ENCODE data around the gene DDX31.
A peak's percentile ranks its signal among the peaks of the same experiment; 100 is the strongest.

The DDX31 gene

DNA sequence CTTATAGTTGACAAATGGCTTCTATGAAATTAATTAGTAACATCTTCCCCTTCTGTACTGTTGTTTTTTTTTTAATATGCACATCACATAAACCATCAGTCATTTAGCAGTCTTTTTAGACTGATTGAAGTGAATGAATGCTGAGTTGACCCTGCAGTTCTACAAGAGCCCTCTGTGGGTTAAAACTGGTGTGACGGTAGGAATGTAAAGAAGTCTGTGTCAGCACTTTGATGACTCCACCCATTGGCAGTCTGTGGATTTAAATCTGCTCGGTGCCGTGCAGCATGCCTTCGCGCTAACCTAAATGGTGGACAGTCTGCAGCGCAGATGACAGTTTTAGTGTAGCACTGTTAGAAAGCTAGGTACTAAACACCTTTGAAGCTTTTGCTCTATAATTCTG lies 3.6 kb upstream of the DDX31 start:
- no peak for DNase-seq (ENCODE audit: low read depth in 2 of 2)

DNA sequence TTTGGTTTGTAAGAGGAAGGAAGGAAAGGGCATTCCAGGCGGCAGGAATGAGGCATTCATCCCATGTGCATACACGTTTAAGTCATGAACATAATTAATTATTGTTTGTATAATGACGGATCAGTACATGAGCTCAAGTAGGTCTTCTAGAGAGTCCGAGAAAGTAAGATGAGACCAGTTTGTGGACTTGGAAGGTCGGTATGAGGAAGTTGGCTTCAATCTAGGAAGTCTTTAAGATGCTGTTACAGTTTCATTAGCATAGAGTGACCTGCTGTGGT lies 2.6 kb upstream of the DDX31 start:
- no peak for DNase-seq (ENCODE audit: low read depth in 2 of 2)

DNA sequence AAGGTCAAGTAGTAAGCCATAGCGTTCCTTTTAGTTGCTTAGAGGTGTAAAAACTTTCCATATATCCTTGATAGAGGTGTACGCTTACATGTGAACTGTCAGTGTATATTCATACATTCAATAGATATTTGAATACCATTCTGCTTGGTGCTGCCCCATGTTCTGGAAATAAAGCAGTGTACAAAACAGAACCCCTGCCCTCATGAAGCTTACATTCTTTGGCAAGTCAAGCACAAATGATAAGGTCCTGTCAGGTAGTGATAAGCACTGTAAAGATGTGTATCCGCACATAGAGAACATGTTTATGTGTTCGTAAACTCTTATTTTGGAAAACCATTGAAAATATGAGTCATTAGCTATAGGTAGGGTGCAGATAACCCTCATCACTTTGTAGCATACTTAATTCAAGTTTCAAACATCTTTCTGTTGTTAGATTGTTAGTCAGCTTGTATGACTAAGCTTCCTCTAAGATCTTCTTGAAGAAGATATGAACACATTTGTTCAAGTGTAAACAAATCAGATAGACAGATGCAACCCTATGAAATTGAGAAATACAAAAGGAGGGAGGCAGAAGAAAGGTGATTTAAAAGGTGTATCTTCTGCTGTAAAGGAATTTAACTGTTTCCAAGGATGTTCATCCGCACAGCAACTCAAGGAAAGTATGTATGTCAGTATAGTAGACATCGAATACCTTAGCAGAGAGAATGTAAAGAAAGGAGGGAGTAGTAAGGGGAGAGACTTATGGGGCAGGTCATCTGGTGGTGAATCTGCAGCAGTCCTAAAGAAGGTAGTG lies 2.0 kb upstream of the DDX31 start:
- no peak for DNase-seq (ENCODE audit: low read depth in 2 of 2)

DNA sequence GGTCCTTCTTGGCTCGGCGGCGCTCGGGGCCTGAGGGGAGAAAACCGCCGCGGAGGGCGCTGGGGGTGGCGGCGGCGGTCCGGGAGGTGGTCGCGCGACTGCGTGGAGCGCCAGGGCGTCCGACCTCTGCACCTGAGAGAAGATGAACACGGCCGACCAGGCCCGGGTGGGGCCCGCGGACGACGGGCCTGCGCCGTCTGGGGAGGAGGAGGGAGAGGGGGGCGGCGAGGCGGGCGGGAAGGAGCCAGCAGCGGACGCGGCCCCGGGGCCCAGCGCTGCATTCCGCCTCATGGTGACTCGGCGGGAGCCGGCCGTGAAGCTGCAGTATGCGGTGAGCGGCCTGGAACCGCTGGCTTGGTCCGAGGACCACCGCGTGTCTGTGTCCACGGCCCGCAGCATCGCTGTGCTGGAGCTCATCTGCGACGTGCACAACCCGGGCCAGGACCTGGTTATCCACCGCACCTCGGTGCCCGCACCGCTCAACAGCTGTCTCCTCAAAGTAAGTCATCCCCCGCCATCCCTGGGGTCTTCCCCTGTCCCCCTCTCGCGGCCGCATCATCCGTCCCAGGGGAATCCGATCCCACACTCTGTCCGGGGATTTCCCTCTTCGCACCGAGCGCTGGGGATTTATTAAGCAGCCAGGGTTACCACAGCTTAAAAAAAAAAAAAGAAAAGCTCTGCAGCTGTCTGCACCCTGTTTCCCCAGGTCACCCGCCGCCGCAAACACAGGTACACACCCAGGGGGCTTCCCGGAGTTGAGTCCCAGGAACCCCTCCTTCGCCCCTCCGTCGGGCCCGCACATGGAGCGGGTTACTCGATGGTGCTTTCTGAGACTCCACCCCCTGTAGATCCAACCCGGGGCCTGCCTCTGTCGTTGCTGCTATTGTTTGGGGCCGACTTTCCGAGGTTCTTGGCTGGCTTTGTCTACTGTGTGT lies 941 bp upstream of the DDX31 start, which contains the start of gene GTF3C4:
Gene GTF3C4 (plus strand): TSS at position 8 of the 935 bp plus-strand sequence. CDS start 135 bp downstream, at position 143.
- peak; percentile 21 to 30 for DNase-seq (ENCODE audit: low read depth in 2 of 2)

DNA sequence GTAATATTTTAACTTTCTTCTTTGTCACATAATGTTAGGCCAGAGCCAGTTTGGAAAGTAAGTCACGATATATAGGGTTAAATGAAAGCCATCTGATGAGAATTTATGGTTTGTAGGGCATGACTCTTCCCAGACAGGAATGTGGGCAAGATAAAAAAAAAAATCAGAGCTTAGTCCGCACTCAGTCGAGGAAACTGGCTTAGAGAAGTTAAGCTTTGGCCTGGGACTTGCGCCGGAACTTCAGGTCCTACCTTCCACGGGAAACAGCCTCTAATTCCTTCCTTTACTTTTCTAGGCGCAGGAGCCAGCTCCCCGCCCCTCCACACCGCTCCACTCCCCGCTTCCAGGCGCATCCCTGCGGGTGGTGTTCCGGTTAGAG lies 475 bp downstream of the DDX31 start:
- DNase-seq (ENCODE audit: low read depth in 2 of 2): no peak

DNA sequence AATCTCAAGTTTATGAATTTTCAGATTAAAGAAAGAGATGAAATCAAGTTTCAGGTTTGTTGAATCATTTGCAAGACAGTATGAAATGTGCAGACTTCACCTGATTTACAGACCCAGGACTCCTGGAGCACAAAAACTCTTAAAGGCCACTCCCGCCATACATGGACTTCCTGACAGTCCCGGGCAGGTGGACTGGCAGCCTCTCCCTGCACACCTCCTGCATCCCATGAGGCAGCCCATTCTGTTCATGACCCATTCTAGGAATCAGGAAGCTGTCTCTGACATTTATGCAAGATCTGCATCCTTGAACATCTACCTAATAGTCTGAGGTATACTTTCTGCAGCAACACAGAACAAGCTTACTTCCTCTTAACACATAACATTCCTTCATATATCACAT lies 5.9 kb downstream of the DDX31 start:
- no peak for DNase-seq (ENCODE audit: low read depth in 2 of 2)

DNA sequence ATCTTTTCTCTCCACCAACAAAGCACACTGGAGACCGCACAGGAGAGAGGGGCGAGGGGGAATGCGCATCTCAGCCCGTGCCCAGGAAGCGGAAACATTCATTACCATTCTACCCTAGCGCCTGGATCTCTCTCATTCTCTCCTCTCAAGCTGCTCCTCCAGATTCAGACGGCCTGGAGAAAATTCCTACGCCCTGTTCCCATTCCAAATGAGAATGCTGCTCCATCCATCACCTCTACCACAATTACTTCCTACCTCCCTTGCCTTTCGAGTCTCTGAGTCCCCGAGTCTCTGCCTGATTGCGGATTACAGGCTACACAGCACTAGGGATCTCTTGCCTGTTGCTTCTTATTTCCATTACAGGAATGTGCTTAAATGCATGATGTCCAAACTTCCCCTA lies 6.7 kb downstream of the DDX31 start:
- no peak for DNase-seq (ENCODE audit: low read depth in 2 of 2)

DNA sequence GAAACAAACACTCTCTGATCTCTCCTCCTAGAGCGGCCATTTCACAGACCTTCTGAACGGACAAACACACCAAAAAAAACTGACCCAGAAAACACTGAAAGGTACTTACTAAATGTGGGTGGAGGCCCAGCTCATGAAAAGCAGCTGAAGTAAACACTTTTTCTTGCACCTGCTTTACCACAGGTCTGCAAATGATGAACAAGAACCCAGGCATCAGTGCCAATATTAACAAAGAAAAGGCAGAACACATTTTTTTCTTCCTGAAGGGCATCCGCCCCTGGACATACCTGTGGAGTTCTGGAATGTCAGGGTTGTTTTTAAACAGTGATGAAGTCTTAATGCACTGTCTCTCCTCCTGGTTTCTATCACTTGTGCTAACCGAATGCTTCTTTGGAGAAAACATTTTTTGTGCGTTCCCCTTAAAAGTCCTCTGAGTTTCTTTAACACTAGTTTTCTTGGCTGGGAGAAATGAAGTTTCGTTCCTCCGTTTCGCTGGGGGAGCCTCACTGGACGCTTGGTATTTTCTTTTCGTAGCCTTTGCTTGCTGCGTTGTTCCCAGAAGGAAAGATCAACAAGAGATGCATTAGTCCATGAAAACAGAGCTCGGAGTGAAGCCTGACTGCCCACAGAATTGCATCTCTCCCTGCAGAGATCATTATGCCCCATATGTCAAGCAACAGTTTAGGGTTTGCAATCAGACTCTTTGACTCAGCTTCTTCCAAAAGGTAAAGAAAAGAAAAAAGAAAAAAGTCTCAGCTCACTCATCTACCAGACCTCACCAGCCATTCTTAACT lies 7.4 kb downstream of the DDX31 start:
- DNase-seq (ENCODE audit: low read depth in 2 of 2): no peak

DNA sequence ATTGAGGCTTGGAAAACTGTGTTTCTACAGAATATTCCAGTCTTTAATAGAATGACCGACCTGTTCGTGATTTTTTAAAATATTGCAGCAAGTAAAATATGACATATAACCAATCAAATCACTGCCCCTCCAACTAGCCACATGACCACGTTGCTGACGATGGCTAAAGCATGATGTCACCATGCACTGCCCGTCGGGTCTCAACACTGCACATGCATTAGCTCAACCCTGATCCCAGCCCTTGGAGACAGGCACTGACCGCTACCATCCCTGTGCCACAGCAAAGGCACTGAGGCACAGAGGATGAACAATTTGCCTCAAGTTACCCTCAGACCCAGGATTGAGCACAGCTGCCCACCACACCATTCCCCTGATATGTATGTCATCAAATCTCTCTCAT lies 13.5 kb downstream of the DDX31 start:
- DNase-seq (ENCODE audit: low read depth in 2 of 2): no peak

DNA sequence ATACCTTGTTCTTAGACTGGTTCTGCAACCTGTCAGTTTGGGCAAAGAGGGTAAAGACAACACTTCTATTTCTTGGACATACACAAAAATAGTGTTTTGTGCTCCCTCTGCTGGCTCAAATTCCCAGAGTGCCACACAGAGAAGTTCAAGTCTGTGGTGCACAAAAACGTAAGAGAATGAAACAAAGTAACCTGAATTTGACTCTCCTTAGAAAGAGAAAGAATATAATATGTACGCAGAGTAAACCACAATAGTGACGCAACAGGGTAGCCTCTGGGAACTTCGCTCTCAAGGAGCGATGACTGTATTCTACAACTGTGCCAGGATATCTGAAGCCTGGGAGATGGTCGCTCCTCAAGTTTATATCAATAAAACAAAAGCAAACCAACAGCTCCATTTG lies 18.5 kb downstream of the DDX31 start:
- no peak for DNase-seq (ENCODE audit: low read depth in 2 of 2)

DNA sequence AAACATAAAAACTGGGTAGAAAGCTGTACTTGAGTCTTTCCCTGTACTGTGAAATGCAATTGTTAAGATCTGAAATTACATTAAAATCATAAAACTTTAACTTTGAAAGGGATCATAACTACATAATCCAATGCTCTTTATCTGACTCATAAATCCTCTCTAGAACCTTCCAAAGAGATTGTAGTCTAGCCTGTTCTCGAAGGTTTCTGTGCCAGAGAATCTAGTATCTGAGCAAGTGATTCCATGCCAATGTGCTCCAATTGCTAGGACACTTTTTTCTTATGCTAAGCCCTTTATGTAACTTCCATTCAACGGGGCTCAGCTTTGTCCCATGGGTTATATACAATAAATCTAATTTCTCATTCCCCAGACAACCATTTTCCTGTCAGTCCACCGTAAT lies 21.1 kb downstream of the DDX31 start:
- no peak for DNase-seq (ENCODE audit: low read depth in 2 of 2)

DNA sequence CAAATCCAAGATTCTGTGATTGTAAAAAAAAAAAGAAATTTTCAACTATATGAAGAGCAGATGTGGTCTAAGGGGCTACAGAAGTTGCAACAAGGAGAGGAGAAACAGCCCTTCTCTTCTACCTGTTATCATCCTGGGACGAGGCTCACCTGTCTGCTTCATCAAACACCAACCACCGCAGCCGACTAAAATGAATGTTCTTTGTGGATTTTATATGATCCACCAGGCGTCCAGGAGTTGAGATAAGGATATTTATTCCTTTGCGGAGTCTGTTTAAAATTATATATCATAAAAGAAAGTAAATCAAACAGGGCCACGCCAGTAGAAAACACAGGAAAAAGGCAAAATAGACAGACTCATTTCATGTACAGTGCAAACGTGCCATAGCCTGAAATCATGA lies 21.5 kb downstream of the DDX31 start:
- no peak for DNase-seq (ENCODE audit: low read depth in 2 of 2)

DNA sequence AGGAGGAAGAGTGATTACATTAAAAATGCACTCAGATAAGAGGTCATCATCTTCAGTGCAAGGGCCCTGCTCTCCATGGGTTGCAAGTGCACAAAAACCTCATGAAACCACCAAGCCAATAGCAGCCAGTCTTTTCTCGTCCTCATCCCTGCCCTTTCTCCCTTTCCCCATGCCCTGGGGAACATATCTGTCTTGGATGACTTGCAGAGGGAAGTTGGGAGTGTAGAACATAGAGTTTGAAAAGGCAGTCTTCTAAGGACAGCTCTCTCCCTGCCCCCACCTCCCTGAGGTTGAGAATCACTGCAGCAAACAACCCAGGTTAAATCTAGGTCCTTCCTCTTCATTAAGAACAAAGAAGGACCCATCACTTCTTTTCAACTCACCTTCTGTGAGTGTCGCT lies 22.0 kb downstream of the DDX31 start:
- DNase-seq (ENCODE audit: low read depth in 2 of 2): no peak

DNA sequence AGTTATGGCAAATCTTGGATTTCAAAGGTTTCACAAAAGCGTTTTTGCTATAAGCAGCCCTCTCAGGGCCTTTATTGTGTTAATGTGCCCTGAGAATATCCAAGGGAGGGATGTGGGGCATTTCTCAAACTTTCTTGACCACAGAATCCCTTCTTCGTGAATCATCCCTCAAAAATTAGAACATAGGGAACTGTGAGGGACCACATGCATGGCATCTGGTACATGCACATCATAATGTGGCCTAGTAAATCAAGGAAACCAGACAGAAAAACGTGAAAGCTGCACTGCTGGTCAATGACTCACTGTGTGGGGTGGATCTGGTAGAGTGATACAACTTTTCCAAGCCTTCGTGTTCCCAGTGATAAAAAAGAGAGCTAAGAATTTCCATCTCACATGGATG lies 22.4 kb downstream of the DDX31 start:
- DNase-seq (ENCODE audit: low read depth in 2 of 2): no peak

DNA sequence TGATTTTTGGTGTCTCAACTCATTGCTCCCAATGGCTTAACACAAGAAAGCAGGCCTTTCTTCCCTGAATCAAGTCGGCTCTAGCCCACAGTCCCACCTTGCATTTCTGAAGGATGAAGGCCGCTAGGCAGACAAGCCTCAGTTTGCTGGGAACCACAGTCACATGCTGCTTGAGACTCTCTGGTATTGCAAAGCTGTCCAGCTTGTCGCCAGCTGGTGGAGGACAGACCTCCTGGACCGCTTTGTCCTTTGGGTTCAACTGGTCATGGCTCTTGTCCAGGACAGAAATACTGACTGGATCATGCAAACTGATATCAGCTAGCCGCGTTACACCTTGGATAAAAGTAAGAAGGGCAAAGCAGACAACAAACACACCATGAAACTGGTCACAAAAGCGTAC lies 23.1 kb downstream of the DDX31 start:
- no peak for DNase-seq (ENCODE audit: low read depth in 2 of 2)

DNA sequence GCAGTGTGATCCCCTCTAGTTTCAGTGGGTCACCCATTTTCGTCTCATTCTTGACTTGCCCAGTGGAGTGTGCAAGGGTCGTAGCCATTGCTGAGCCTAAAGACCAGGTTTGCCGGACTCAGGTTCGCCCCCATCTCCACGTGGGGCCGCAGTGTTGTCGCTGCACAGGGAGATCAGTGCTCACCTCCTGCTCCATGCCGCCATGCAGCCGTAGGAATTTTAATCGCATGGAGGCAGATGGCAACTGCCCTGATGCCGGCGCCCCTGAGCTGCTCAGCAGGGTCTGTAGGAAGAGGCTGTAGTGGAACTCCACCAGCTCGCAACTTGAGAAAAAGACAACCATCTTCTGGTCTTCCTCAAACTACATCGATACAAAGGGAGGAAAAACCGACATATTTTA lies 24.1 kb downstream of the DDX31 start:
- DNase-seq (ENCODE audit: low read depth in 2 of 2): no peak

DNA sequence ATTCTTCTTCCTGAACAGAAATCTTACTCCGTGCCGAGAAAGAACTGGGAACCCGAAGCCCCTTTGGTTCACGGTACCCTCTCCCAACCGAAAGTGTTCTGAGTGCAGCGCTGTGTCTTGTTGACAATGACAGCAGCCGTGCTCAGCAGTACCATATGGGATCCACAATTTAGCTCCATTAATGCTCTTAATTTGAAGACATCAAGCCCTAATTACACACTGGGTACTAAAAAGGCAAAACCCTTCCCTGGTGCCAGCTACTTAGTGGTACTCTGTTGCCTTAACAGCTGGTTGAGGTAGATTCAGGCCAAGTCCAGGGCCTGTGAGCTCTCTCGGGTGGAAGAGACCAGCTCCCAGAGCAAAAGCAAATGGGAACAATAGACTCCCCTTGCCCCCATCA lies 24.5 kb downstream of the DDX31 start:
- no peak for DNase-seq (ENCODE audit: low read depth in 2 of 2)

DNA sequence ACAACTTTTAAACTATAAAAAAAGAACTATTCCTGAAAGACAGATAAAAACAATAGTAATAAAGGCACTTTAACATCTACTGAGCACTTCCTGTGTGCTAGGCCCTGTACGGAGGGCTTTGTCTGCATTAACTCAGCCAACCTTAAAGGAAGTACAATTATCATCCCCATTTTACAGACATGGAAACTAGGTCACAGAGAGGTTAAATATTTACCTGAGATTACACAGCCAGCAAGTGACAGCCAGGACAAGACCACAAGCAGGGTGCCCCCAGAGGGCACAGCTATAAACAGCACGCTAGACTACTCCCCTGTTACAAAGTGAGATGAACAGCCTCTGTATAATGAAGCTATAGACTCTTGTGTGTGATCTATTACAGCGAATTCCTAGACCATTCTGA lies 25.5 kb downstream of the DDX31 start:
- no peak for DNase-seq (ENCODE audit: low read depth in 2 of 2)

DNA sequence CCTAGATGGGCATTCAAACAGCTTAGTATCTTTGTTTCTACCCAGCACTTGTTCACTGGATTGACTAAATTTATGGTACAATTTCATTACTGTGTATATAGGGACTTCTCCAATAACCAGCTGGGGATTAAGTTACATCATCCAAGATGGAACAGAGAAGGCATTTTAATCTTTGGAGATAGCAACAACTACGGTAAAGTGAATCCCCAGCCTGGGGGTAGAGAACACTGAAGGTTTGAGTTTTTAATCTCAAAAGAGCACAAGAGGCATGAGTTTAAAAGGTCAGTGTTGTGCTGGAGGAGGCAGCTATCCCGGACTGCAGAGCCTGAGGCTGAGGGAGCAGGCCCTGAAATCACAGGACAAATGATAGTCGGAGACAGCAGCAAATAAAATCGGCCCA lies 28.6 kb downstream of the DDX31 start:
- no peak for DNase-seq (ENCODE audit: low read depth in 2 of 2)

DNA sequence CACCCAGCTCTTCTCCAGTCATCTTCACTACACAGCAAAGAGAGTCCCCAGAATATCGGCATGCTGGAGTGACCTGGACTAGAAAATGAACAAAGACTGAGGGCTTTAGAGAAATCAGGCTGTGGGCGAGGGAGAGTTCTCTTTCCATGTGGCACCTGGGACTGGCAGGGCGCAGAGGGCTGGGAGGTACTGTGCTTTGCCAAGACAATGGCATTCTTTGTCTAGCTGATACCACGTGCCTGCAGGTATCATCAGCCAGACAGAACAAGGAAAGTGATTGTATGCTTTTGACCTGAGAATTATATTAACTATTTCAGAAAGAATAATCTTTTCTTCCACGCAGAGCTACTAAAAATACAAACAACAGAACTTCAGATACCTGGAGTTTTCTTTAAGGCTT lies 30.5 kb downstream of the DDX31 start:
- DNase-seq (ENCODE audit: low read depth in 2 of 2): no peak

DNA sequence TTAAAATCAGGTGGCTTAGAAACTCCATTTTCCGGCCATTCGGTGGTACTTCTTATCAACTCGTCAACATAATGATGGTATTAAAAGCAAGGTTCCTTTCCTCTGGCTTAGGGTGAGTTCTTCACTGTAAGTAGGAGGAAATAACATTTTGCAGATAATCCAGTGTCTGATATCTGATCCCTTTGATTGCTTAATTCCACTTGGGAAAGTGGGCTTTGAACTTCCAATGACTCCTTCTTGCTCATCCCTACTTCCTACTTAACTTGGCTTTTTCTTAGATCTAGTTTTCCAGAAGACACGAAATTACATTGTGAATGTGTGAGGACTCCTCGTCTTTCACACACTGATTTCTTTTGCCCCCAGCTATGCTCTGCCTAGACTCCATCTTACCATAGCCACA lies 31.5 kb downstream of the DDX31 start:
- no peak for DNase-seq (ENCODE audit: low read depth in 2 of 2)

DNA sequence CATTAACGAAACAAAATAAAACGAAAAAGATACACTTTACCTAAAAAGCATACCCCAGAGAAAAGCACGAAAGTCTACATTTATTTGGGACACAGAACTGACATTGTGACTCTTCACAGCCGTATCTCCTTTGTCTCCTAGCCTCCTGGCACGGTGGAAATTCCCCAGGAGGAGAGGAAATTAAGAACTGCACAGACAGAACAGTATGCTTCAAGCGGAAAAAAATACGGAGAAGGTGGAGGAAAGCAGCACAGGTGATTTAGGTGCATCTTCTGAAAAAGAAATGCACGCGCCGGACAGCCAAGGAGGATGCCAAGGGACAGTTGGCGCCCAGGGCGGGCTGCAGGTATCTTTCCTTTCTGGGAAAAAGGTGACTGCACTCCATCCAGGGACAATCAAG lies 32.0 kb downstream of the DDX31 start:
- DNase-seq (ENCODE audit: low read depth in 2 of 2): no peak

DNA sequence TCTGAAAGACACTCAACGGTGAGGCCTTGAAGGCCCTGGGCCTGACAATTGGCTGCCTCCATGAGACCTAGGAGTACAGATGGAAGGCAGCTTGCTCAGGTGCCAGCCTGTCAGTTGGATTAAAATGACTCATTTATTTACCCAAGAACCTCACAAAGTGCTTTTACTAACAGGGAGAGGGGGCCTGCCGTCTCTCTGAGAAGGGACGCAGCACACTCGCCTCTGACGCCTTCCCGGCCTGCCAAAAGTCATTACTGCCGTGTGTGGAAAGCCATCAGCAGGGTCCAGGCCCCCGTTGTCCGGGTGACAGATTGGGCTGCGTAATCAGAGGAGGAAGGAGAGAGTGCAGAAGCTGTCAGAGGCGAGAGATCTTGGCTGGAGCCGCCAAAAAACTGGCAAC lies 32.4 kb downstream of the DDX31 start:
- no peak for DNase-seq (ENCODE audit: low read depth in 2 of 2)

All from stimulated activated CD4-positive, alpha-beta T cell treated with anti-CD3 and anti-CD28 coated beads, Interleukin-15, amount 100 ng/mL, for 48 hours (primary cell).